Measurements from ENCODE around the gene ABLIM3.

ABLIM3 gene

DNA sequence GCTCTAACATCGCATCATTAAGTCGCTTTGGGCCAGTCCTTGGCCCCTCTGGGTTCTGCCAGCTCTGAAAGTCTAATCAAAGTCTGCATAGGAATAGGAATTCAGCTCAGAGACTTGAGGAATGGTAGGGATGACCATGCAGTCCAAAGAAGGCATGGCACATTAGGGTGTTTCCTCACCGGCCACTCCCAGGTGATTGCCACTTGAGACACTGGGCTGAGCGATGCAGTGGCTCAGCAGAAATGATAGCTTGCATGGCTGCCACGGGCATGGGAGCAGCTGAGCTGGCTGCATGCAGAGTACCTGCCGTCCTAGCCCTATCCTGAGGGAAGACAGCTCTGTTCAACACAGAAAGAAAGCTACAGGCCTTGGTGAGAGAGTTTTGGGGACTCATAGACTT is 159.1 kb downstream of the ABLIM3 start:
- TF ChIP-seq, protein P1, sequence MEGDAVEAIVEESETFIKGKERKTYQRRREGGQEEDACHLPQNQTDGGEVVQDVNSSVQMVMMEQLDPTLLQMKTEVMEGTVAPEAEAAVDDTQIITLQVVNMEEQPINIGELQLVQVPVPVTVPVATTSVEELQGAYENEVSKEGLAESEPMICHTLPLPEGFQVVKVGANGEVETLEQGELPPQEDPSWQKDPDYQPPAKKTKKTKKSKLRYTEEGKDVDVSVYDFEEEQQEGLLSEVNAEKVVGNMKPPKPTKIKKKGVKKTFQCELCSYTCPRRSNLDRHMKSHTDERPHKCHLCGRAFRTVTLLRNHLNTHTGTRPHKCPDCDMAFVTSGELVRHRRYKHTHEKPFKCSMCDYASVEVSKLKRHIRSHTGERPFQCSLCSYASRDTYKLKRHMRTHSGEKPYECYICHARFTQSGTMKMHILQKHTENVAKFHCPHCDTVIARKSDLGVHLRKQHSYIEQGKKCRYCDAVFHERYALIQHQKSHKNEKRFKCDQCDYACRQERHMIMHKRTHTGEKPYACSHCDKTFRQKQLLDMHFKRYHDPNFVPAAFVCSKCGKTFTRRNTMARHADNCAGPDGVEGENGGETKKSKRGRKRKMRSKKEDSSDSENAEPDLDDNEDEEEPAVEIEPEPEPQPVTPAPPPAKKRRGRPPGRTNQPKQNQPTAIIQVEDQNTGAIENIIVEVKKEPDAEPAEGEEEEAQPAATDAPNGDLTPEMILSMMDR (IDR thresholded peaks at IDR 0.05; ENCODE audit: control extremely low read depth, extremely low read depth, low read depth, missing control alignments), result no peak
- POLR2A ChIA-PET, result no interaction called here
- no peak for DNase-seq (ENCODE audit: extremely low spot score)
- CTCF ChIA-PET, result interaction anchor here (0.8 to 1.2 kb wide), 2 partner anchors 10 to 72 kb away, joined by 3 read pairs; no protein-coding TSS in a partner anchor

DNA sequence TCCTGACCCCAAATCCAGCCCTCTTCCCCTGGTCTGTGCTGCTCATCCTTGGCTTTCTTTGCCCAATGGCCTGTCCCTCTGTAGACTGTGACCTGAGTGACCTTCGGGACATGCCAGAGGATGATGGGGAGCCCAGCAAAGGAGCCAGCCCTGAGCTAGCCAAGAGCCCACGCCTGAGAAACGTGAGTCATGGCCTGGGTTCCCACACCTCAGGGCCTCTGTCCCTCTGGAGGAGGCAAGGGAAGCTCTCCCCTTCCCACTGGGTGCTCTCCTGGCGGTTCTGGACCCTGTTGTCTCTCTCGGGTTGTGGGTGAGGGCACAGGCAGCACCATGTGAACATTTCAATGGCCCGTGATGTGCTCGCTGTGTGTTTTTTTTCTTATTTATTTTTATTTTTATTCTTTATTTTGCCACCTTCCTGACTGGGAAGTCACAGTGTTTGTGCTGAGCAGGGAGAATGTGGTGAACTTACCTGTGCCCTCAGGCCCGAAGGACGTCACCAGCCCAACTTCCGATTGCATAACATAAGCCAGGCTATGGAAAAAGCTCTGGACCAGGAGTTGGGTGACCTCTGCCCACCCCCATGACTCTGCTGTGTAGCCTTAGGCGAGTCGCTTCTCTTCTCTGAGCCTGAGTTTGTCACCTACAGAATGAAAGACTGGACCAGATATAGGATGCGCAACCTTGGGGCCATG is 159.9 kb downstream of the ABLIM3 start:
- CTCF ChIA-PET, result interaction anchor here (0.6 to 1.2 kb wide), 3 partner anchors 9 to 72 kb away, joined by 3 to 4 read pairs (median 3); no protein-coding TSS in a partner anchor
- TF ChIP-seq, protein P1 (IDR thresholded peaks at IDR 0.05; ENCODE audit: control extremely low read depth, extremely low read depth, low read depth, missing control alignments), result no peak
- POLR2A ChIA-PET, result no interaction called here
- DNase-seq (ENCODE audit: extremely low spot score), result no peak

DNA sequence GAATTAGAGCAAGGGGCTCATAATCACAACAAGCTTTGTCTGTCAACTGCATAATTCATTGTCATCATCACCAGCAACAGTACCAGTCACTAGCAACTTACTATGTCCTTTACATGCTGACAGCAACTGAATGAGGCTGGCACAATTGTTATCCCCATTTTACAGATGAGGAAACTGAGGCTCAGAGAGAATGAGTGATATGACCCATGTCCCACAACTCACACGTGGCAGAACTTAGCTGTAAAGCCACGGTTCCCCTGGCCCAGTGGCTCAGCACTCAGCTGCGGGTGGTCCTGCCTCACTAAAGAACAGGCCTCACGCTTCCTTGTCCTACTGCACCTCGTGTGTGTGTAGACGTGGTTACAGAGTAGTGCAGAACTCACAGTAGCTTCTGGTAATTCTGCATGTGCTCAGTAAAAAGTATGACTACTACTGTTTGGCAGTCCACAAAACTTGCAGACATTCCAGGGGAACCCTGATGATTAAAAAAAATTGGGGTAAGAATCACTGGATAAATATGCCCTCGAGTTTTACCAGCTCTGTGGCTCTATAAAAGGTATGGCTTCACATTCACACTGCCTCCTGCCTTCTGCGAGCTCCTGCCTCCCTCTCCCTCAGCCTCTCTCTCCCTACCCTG is 160.6 kb downstream of the ABLIM3 start:
- POLR2A ChIA-PET, result no interaction called here

DNA sequence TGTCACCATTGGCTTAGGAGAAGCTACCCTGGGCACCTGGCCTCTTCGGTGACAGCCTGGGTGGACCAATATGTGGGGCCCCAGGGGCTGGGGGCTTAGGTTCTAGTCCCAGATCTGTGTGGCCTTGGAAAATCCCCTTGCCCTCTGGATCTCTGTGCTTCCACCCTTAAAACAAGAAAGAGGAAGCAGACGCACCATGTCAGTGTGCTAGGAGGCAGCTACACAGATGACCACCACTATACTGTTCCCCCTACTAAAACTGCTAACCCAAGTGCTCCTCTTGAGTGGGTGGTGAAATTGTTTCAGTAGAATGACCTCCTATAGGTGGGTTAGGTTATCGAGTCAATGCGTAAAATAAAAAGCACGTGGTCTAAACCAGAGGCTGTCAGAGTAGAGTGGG is 161.3 kb downstream of the ABLIM3 start:
- TF ChIP-seq, protein P1 (IDR thresholded peaks at IDR 0.05; ENCODE audit: control extremely low read depth, extremely low read depth, low read depth, missing control alignments), result no peak
- no peak for DNase-seq (ENCODE audit: extremely low spot score)
- ChIA-PET CTCF (interaction anchor here (1.5 kb wide), 1 partner anchor 10 kb away, joined by 4 read pairs; no protein-coding TSS in a partner anchor), POLR2A (no interaction called here)

More for the DNA sequence above, 160.6 kb downstream of the ABLIM3 start:
- no peak for DNase-seq (ENCODE audit: extremely low spot score)
- CTCF ChIA-PET, result interaction anchor here (0.5 to 1.5 kb wide), 4 partner anchors 9 to 320 kb away, joined by 3 to 4 read pairs (median 4); no protein-coding TSS in a partner anchor
- TF ChIP-seq, protein P1 (IDR thresholded peaks at IDR 0.05; ENCODE audit: control extremely low read depth, extremely low read depth, low read depth, missing control alignments), result no peak

DNA sequence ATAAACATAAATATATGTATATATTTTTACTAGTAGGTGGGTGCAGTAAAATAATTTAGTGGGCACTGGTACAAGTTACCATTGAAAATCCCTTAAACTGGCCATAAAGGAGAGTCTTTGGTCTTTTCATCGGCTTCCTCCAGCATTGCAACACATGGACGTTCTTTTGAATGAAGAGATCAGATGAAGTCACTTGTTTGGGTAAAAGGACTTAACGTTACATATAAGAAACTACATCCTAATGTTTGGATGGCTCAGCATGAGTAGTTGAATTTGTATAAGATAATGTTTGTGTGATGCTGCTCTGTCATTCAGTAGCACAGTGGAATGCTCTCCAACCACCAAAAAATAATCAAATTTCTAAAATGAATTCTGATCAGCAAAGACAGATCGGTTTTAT is 161.9 kb downstream of the ABLIM3 start:
- DNase-seq (ENCODE audit: extremely low spot score), result no peak
- ChIA-PET POLR2A (no interaction called here), CTCF (interaction anchor here (1.5 kb wide), 1 partner anchor 10 kb away, joined by 4 read pairs; no protein-coding TSS in a partner anchor)
- TF ChIP-seq, protein P1 (IDR thresholded peaks at IDR 0.05; ENCODE audit: control extremely low read depth, extremely low read depth, low read depth, missing control alignments), result no peak

DNA sequence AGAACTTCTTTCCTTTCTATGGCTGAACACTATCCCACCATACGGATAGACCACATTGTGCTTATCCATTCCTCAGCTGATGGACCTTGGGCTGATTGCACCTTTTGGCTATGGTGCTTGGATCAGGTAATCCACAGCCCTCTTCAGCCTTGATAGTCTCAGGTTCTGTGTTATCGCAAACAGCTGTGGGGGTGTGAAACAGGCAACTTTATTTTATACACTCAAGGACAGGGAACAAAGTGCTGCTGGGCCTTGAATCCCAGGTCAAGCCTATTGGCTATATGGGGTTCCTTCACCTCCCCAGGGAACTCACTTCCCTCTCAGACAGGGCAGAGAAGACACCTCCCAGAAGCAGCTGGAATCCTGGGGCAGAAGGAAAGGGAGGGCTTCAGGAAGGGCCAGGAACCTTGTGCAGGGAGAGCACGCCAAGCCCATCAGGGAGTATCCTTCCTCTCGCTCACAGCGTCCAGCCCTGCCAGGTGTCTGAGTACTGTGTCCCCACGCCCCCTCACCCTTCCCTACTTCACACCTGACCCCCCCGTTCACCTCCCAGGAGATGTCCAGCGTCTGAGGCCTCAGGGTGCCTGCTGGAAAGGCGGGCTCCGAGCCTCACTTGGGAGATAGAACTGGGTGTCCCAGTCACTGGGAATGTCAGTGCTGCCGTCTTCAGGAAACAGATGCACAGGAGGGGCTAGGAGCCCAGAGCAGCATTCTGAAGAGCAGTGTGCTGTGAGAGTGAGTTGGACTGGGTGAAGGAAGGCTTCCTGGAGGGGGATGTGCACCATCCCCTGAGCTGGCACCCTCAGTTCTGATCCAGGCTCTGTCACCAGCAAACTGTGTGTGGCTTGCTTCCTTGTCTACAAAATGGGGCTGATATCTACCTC is 163.1 kb downstream of the ABLIM3 start:
- POLR2A ChIA-PET, result no interaction called here
- CTCF ChIA-PET, result no interaction called here
- no peak for DNase-seq (ENCODE audit: extremely low spot score)
- TF ChIP-seq, protein P1 (IDR thresholded peaks at IDR 0.05; ENCODE audit: control extremely low read depth, extremely low read depth, low read depth, missing control alignments), result no peak

All from GM10248 (cell line).